ENCODE measurements around the gene MYO7B. TPM values are rescaled to one million over a fixed set of nuclear protein-coding genes. Genes with fewer than 3 reads are reported as not detected.

The MYO7B gene
- total and polyA plus RNA-seq, 12 donors: 0.13 to 1.5 (median 0.32) TPM; not detected in 1

DNA sequence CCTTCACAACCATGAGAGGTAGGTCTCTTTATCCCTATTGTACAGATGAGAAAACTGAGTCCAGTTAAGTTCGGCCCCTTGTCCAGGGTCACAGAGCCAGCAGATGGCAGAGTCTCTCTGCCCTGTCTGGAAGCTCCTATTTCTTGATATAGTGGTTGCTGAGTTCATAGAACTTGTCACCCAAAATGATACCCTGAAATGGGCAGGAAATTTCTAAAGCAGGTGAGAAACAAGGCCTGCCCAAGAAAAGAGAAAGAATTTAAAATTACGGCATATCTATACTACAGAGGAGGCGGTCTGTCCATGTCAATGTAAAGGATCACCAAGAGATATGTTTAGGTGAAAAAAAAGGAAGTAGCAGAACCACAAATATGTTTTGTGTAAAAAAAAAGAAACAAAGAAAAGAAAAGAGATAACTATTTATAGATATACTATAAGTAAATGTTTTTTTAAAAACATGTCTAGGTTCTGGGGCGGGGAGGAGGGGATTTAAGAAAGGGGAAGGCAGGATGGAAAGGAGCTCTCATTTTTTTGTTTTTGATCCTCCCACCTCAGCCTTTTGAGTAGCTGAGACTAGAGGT lies 39.8 kb downstream of the MYO7B start:
- Histone ChIP-seq H3K27me3 (no peaks in the 10 kb centered on the region), H3K4me1 (replicated peaks in 1 of 2) (peaks cover 5 to 11% of the 10 kb centered on the region in 2 donors), H3K9me3 (replicated peaks in 1 of 3) (no peaks in the 10 kb centered on the region), H3K4me3 (no peak overlapping the region), H3K27ac (no peak overlapping the region), H3K36me3 (replicated peaks in 1 of 2) (no peaks in the 10 kb centered on the region)
- intact Hi-C loops (cut with DNase I): no loop called here
- no peak for TF ChIP-seq CTCF (IDR thresholded peaks at IDR 0.05)
- no peak for TF ChIP-seq POLR2A (IDR thresholded peaks at IDR 0.05)
- peak in 1 of 7 donors; percentile 14 for DNase-seq
- WGBS, 4 donors: 79 to 87% (median 85%) methylated on average over 4 of the region's 4 CpGs

- H3K4me3 ChIP-seq: no peak overlapping the region
- H3K36me3 ChIP-seq (replicated peaks in 1 of 2): no peaks in the 10 kb centered on the region
- no peaks in the 10 kb centered on the region for H3K27me3 ChIP-seq
- peaks cover 3 to 4% of the 10 kb centered on the region in 2 donors for H3K4me1 ChIP-seq (replicated peaks in 1 of 2)
- peak overlapping the region in 3 of 5 donors; percentile 12 to 55 (median 14) for H3K27ac ChIP-seq
- 34 to 47% (median 39%) methylated on average over 10 to 11 of the region's 11 CpGs for WGBS, 4 donors
- DNase-seq: peak in 1 of 7 donors; percentile 11
- TF ChIP-seq POLR2A (IDR thresholded peaks at IDR 0.05) (no peak), CTCF (IDR thresholded peaks at IDR 0.05) (no peak)
- no peaks in the 10 kb centered on the region for H3K9me3 ChIP-seq (replicated peaks in 1 of 3)
- intact Hi-C loops (cut with DNase I): no loop called here
Measured at GRCh38 chr2:127575941-127576432, 40.5 kb downstream of the MYO7B start.

DNA sequence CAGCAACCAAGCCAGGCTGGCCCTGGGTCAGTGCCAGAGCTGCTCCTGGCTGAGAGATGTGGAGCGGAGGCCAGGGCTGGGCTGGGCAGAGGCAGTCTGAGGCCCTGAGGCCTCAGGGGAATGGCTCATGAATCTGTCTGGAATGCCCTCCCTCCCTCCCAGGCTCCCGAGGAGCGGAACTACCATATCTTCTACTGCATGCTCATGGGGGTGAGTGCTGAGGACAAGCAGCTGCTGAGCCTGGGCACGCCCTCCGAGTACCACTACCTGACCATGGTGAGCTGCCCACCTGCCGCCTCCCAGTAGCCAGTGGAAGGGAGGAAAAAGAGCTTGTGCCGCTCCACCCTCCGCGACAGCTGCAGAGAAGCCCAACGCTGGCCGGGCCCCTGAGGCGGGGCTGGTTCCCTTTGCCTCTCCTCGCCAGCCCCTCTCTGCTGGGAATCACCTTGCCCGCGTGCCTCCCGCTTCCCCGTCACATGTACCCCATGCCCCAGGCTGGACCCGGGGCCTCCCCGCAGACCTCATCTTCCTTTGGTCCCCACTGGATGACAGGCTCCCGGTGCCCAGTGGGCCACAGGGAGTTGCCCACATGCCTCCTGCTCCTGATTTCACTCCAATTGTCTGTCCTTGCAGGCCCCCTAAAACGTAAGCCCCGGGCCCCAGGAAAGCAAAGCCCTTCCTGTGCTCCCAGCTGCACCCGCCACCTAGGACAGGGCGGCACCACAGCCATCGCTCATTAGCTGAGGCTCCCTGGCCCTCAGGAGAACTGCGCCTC lies 41.1 kb downstream of the MYO7B start:
- no peaks in the 10 kb centered on the region for H3K9me3 ChIP-seq (replicated peaks in 1 of 3)
- intact Hi-C loops (cut with DNase I): no loop called here
- 73 to 94% (median 80%) methylated on average over 13 to 26 of the region's 26 CpGs for WGBS, 4 donors
- H3K36me3 ChIP-seq (replicated peaks in 1 of 2): no peaks in the 10 kb centered on the region
- no peaks in the 10 kb centered on the region for H3K27me3 ChIP-seq
- TF ChIP-seq POLR2A (IDR thresholded peaks at IDR 0.05): no peak
- H3K4me1 ChIP-seq (replicated peaks in 1 of 2): peaks cover 3 to 4% of the 10 kb centered on the region in 2 donors
- H3K4me3 ChIP-seq: no peak overlapping the region
- peak overlapping the region in 3 of 5 donors; percentile 12 to 55 (median 14) for H3K27ac ChIP-seq
- peak; percentile 87 to 96 (median 94) for DNase-seq

GRCh38 chr2:127577208-127577475 lies 41.7 kb downstream of the MYO7B start:
- intact Hi-C loops (cut with DNase I): no loop called here

More at GRCh38 chr2:127577208-127577475, 41.7 kb downstream of the MYO7B start:
- TF ChIP-seq CTCF (IDR thresholded peaks at IDR 0.05) (no peak), POLR2A (IDR thresholded peaks at IDR 0.05) (no peak)
- H3K9me3 ChIP-seq (replicated peaks in 1 of 3): no peaks in the 10 kb centered on the region
- H3K4me3 ChIP-seq: no peak overlapping the region
- no peaks in the 10 kb centered on the region for H3K36me3 ChIP-seq (replicated peaks in 1 of 2)
- peaks cover 3 to 4% of the 10 kb centered on the region in 2 donors for H3K4me1 ChIP-seq (replicated peaks in 1 of 2)
- no peak overlapping the region for H3K27ac ChIP-seq
- 70 to 90% (median 89%) methylated on average over 2 of the region's 2 CpGs for WGBS, 4 donors
- H3K27me3 ChIP-seq: no peaks in the 10 kb centered on the region
- DNase-seq: peak in 1 of 7 donors; percentile 27
